ENCODE measurements around the gene P2RY2.

Gene P2RY2

DNA sequence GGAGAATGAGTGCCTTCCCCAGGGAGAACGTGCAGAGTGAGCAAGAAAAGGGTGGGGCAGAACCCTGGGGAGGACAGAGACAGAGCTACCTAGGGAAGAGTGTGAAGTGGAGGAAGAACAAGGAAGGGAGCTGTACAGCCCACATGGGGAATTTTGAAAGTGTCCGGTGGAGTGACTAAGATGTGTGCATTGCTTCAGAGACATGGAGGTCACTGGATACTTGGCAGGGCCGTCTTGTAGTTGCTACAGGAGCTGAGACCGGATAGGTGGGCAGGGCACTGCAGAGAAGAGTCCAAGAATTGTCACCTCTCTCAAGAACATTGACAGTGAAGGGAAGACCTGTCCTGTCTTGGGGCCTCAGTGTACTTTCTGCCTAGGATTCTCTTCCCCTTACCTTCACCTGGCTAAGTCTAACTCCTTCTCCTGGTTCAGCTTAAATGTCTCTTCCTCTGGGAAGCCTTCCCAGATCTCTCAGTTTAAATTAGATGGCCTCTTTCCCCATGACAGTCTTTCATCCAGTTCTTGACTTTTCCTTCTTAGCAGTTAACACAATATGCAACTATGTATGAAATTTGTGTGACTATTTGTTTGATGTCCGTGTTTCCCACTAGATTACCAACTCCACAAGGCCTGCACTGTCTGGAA is 44.9 kb downstream of the P2RY2 start:
- no peak for DNase-seq
- Histone ChIP-seq H3K4me2 (ENCODE audit: low read depth, low read length) (no peak overlapping the region), H3K4me1 (ENCODE audit: low read length) (no peaks in the 10 kb centered on the region), H3K27me3 (replicated peaks; ENCODE audit: insufficient read depth, low read length) (no peaks in the 10 kb centered on the region), H3F3A (ENCODE audit: insufficient read depth, low read length) (no peaks in the 10 kb centered on the region), H3K9me2 (replicated peaks; ENCODE audit: insufficient read depth, low read length) (no peaks in the 10 kb centered on the region), H3K4me3 (ENCODE audit: low read length) (no peak overlapping the region), H4K20me1 (ENCODE audit: insufficient read depth, low read length) (no peaks in the 10 kb centered on the region), H3K36me3 (replicated peaks; ENCODE audit: insufficient read depth, low read length) (no peaks in the 10 kb centered on the region), H2AFZ (ENCODE audit: low read length) (no peak overlapping the region), H3K9me3 (replicated peaks; ENCODE audit: insufficient read depth, low read length) (no peaks in the 10 kb centered on the region), H3K9ac (ENCODE audit: low read length) (no peak overlapping the region), H3K79me2 (ENCODE audit: low read length) (no peaks in the 10 kb centered on the region), H3K27ac (ENCODE audit: low read length) (no peak overlapping the region)
- TF ChIP-seq EZH2phosphoT487 (IDR thresholded peaks at IDR 0.05; ENCODE audit: low read length) (no peak), EZH2 (optimal IDR thresholded peaks at IDR 0.05; ENCODE audit: low read depth, low read length) (no peak)
- TF ChIP-seq, protein P1, sequence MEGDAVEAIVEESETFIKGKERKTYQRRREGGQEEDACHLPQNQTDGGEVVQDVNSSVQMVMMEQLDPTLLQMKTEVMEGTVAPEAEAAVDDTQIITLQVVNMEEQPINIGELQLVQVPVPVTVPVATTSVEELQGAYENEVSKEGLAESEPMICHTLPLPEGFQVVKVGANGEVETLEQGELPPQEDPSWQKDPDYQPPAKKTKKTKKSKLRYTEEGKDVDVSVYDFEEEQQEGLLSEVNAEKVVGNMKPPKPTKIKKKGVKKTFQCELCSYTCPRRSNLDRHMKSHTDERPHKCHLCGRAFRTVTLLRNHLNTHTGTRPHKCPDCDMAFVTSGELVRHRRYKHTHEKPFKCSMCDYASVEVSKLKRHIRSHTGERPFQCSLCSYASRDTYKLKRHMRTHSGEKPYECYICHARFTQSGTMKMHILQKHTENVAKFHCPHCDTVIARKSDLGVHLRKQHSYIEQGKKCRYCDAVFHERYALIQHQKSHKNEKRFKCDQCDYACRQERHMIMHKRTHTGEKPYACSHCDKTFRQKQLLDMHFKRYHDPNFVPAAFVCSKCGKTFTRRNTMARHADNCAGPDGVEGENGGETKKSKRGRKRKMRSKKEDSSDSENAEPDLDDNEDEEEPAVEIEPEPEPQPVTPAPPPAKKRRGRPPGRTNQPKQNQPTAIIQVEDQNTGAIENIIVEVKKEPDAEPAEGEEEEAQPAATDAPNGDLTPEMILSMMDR (IDR thresholded peaks at IDR 0.05; ENCODE audit: low read length) = no peak

DNA sequence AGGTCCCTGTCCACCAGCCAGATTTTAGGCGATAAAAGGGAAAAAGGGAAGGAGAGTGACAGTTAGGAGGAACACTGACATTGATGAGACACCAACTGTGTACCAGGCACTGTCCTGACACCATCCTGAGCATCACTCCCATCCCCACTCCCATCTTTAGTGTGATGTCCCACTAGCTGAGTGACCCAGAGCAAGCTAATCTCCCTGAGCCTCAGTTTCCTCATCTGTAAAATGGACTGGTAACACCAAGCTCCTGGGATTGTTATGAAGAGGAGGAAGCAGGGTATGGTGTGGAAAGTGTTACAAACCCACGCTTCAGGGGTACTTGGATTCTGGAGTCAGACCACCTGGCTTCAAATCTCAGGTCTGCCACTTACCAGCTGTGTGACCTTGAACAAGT is 45.6 kb downstream of the P2RY2 start:
- no peaks in the 10 kb centered on the region for H3K79me2 ChIP-seq (ENCODE audit: low read length)
- H3K4me1 ChIP-seq (ENCODE audit: low read length) = no peaks in the 10 kb centered on the region
- no peaks in the 10 kb centered on the region for H3K9me2 ChIP-seq (replicated peaks; ENCODE audit: insufficient read depth, low read length)
- DNase-seq = no peak
- H2AFZ ChIP-seq (ENCODE audit: low read length) = no peak overlapping the region
- H3K9ac ChIP-seq (ENCODE audit: low read length) = no peak overlapping the region
- H3K4me3 ChIP-seq (ENCODE audit: low read length) = no peak overlapping the region
- no peaks in the 10 kb centered on the region for H4K20me1 ChIP-seq (ENCODE audit: insufficient read depth, low read length)
- H3F3A ChIP-seq (ENCODE audit: insufficient read depth, low read length) = no peaks in the 10 kb centered on the region
- H3K27me3 ChIP-seq (replicated peaks; ENCODE audit: insufficient read depth, low read length) = no peaks in the 10 kb centered on the region
- no peak for TF ChIP-seq EZH2 (optimal IDR thresholded peaks at IDR 0.05; ENCODE audit: low read depth, low read length)
- no peak for TF ChIP-seq EZH2phosphoT487 (IDR thresholded peaks at IDR 0.05; ENCODE audit: low read length)
- TF ChIP-seq, protein P1 (IDR thresholded peaks at IDR 0.05; ENCODE audit: low read length) = no peak
- H3K27ac ChIP-seq (ENCODE audit: low read length) = no peak overlapping the region
- no peak overlapping the region for H3K4me2 ChIP-seq (ENCODE audit: low read depth, low read length)
- H3K9me3 ChIP-seq (replicated peaks; ENCODE audit: insufficient read depth, low read length) = no peaks in the 10 kb centered on the region
- H3K36me3 ChIP-seq (replicated peaks; ENCODE audit: insufficient read depth, low read length) = no peaks in the 10 kb centered on the region

DNA sequence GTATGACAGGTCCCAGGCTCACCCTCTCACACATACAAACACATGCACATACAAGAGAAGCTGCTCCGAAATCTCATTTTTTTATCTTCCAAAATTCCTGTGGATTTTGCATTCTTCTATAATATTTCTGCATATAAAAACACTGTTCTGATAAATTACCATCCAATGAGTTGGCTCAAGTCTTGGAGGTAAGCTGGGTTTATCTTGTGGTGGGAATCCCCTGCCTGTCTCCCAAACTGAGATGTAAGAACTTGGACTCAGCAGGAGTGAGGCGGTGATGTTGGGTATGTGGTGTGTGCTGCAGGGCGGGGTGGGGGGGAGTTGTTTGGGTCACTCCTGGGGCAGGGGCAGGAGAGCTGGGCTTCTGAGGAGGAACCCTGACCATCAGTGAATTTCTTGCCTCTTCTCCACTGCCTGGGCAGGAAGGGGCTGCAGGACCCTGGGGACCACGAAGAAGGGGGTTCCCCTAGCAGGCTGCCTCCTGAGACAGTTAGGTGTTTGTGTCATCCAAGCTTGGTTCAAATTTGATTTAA is 47.3 kb downstream of the P2RY2 start:
- H3K36me3 ChIP-seq (replicated peaks; ENCODE audit: insufficient read depth, low read length) = no peaks in the 10 kb centered on the region
- H3K4me3 ChIP-seq (ENCODE audit: low read length) = no peak overlapping the region
- no peaks in the 10 kb centered on the region for H4K20me1 ChIP-seq (ENCODE audit: insufficient read depth, low read length)
- no peak overlapping the region for H3K9ac ChIP-seq (ENCODE audit: low read length)
- H3K9me2 ChIP-seq (replicated peaks; ENCODE audit: insufficient read depth, low read length) = no peaks in the 10 kb centered on the region
- no peak for TF ChIP-seq EZH2phosphoT487 (IDR thresholded peaks at IDR 0.05; ENCODE audit: low read length)
- TF ChIP-seq, protein P1 (IDR thresholded peaks at IDR 0.05; ENCODE audit: low read length) = no peak
- TF ChIP-seq EZH2 (optimal IDR thresholded peaks at IDR 0.05; ENCODE audit: low read depth, low read length) = no peak
- no peak overlapping the region for H3K27ac ChIP-seq (ENCODE audit: low read length)
- peaks cover 7% of the 10 kb centered on the region for H3F3A ChIP-seq (ENCODE audit: insufficient read depth, low read length)
- H3K4me2 ChIP-seq (ENCODE audit: low read depth, low read length) = no peak overlapping the region
- H3K4me1 ChIP-seq (ENCODE audit: low read length) = peaks cover 16% of the 10 kb centered on the region
- no peaks in the 10 kb centered on the region for H3K9me3 ChIP-seq (replicated peaks; ENCODE audit: insufficient read depth, low read length)
- no peaks in the 10 kb centered on the region for H3K27me3 ChIP-seq (replicated peaks; ENCODE audit: insufficient read depth, low read length)
- H2AFZ ChIP-seq (ENCODE audit: low read length) = no peak overlapping the region
- H3K79me2 ChIP-seq (ENCODE audit: low read length) = no peaks in the 10 kb centered on the region
- no peak for DNase-seq
